ENCODE results near the gene ERG.

The ERG gene

DNA sequence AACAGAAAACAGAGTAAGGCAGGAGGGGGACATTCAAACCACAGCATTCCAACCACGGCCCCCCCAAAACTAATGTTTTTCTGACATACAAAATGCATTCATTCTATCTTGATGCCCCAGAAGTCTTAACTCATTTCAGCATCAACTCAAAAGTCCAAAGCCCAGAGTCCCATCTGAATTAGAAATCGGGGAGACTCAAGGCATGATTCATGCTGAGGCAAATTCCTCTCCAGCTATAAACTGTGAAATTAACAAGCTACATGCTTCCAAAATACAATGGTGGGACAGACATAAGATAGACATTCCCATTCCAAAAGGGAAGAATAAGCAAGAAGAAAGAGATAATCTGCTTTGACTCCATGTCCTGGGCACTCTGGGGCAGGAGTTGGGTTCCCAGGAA, 167.6 kb downstream of the ERG start:
- DNase-seq (ENCODE audit: insufficient read length, low spot score) (no peak), FAIRE-seq (no peak)
- no peak for TF ChIP-seq POLR2AphosphoS5 (IDR thresholded peaks at IDR 0.05; ENCODE audit: low read depth, low read length)
